Parathyroid adenoma (tissue), 2 donors: Measurements from ENCODE around the gene CCDC187.

Experiments used
- H2AFZ ChIP-seq: fragments of 300-600 bp; sonication (generic); one replicate; pipeline ENCODE4 v1.7.0; 2017; ENCODE audit warnings: antibody characterized with exemption, mild to moderate bottlenecking
- H3K27ac ChIP-seq: fragments of 300-600 bp; sonication (generic); one replicate; pipeline ENCODE4 v1.7.0; 2017
- H3K27me3 ChIP-seq: fragments of 300-600 bp; sonication (generic); one replicate; pipeline ENCODE4 v1.7.0; 2017; ENCODE audit warnings: low read length; ENCODE audit not compliant: control insufficient read depth, insufficient read depth
- H3K36me3 ChIP-seq: fragments of 300-600 bp; sonication (generic); one replicate; pipeline ENCODE4 v1.7.0; 2017; ENCODE audit warnings: low read length; ENCODE audit not compliant: control insufficient read depth, insufficient read depth
- H3K4me1 ChIP-seq: fragments of 300-600 bp; sonication (generic); one replicate; pipeline ENCODE4 v1.7.0; 2017; ENCODE audit warnings: control low read depth
- H3K4me2 ChIP-seq: fragments of 300-600 bp; sonication (generic); one replicate; pipeline ENCODE4 v1.7.0; 2017; ENCODE audit warnings: low read length
- H3K4me3 ChIP-seq: fragments of 300-600 bp; sonication (generic); one replicate; pipeline ENCODE4 v1.7.0; 2017; ENCODE audit warnings: low read depth, low read length
- H3K79me2 ChIP-seq: fragments of 300-600 bp; sonication (generic); one replicate; pipeline ENCODE4 v1.7.0; 2017; ENCODE audit warnings: control low read depth
- H3K9ac ChIP-seq: fragments of 300-600 bp; sonication (generic); one replicate; pipeline ENCODE4 v1.7.0; 2017; ENCODE audit warnings: mild to moderate bottlenecking
- H3K9me3 ChIP-seq: fragments of 300-600 bp; sonication (generic); one replicate; pipeline ENCODE4 v1.7.0; 2017; ENCODE audit warnings: low read length; ENCODE audit not compliant: control insufficient read depth
- TF ChIP-seq, protein P1 (sequence below): fragments of 300-600 bp; sonication (generic); IDR thresholded peaks from one replicate; pipeline ENCODE4 v1.7.0; 2017; ENCODE audit warnings: antibody characterized with exemption, mild to moderate bottlenecking
- donor health status: primary hyperparathyroidism.

Gene CCDC187

DNA sequence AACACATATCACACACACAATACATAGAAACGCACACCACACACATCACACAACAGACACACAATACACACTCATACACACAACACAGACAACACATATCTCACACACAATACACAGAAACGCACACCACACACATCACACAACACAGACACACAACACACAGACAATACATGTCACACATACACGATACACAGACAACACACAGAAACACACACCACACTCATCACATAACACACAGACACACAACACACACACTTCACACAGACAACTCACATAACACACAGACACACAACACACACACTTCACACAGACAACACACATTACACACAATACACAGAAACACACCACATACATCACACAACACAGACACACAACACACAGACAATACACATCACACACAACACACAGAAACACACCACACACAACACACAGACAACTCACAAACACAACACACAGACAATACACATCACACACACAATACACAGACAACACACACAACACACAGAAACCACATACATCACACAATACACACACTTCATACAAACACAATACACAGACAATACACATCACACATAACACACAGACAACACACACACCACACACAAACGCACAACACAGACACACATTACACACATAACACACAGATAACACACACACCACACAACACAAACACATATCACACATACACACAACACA is 4.3 kb upstream of the CCDC187 start:
- Histone ChIP-seq H3K4me3 (no peak overlapping the region), H3K4me2 (no peak overlapping the region), H2AFZ (no peak overlapping the region), H3K9me3 (no peaks in the 10 kb centered on the region), H3K4me1 (no peaks in the 10 kb centered on the region), H3K36me3 (no peaks in the 10 kb centered on the region), H3K27ac (no peak overlapping the region), H3K27me3 (no peaks in the 10 kb centered on the region), H3K79me2 (no peaks in the 10 kb centered on the region), H3K9ac (no peak overlapping the region)
- TF ChIP-seq, protein P1, sequence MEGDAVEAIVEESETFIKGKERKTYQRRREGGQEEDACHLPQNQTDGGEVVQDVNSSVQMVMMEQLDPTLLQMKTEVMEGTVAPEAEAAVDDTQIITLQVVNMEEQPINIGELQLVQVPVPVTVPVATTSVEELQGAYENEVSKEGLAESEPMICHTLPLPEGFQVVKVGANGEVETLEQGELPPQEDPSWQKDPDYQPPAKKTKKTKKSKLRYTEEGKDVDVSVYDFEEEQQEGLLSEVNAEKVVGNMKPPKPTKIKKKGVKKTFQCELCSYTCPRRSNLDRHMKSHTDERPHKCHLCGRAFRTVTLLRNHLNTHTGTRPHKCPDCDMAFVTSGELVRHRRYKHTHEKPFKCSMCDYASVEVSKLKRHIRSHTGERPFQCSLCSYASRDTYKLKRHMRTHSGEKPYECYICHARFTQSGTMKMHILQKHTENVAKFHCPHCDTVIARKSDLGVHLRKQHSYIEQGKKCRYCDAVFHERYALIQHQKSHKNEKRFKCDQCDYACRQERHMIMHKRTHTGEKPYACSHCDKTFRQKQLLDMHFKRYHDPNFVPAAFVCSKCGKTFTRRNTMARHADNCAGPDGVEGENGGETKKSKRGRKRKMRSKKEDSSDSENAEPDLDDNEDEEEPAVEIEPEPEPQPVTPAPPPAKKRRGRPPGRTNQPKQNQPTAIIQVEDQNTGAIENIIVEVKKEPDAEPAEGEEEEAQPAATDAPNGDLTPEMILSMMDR: no peak

DNA sequence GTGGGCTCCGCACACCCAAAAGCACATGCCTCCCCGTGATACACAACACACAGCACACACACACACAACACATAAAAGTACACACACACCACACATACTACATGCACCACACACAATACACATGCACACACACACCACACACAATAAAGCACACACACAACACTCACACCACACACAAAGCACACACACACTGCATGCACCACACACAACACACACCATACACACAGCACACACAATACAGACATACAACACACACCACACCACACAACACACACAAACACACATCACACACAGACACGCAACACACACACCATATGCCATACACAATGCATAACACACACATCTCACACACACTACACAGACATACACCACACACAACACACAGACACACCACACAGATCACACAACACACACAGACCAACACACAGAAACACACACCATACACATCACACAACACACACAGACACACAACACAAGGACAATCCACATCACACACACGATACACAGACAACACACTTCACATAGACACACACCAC is 3.4 kb upstream of the CCDC187 start:
- H3K79me2 ChIP-seq: no peaks in the 10 kb centered on the region
- H3K4me1 ChIP-seq: no peaks in the 10 kb centered on the region
- no peak overlapping the region for H3K4me3 ChIP-seq
- no peaks in the 10 kb centered on the region for H3K9me3 ChIP-seq
- H3K4me2 ChIP-seq: no peak overlapping the region
- TF ChIP-seq, protein P1: no peak
- no peak overlapping the region for H3K9ac ChIP-seq
- H3K36me3 ChIP-seq: no peaks in the 10 kb centered on the region
- H3K27me3 ChIP-seq: no peaks in the 10 kb centered on the region
- H2AFZ ChIP-seq: no peak overlapping the region
- H3K27ac ChIP-seq: no peak overlapping the region

DNA sequence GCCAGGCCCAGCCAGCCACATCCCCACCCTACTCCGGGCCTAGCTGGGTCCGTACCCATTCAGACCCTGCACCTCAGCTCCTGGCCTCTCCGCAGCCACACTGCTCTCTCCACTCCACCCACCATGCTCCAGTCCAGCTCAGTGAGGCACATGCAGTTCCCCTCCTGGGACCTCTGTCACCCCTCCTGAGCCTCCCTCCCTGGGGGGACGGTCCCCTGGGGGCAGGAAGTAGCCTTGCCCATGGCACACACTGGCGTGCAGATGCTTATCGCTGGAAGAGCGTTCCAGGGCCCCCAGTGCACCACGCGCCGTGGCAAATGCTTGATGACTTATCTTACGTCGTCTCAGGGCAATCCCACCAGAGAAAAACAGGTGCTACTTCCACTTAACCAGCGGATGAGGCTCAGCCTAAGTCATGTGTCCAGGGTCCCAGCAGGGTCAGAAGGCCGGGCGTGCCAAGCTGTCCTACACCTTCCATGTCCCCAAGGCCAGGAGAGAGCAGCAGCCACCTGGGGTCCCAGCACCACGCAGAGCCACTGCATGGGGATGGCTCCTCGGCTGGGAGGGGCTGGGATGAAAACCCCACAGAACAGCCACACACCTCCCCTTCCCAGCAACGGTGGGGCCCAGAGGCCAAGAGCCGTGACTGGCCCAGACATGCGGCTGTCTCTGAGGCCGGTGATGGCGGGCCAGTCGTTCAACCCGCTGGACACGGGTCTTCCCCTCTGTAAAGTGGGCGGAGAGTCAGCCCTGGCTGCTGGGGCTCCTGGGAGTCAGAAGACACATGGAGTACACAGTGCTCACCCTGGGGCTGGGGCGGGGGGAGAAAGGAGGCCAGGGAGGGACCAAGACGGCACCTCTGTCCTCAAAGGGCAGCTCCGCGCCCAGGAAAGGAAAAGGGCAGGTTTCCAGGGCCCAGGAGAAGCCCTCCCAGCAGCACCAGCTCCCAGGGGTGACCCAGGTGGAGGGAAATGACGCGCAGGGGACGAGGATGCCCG is 2.6 kb upstream of the CCDC187 start:
- H3K4me3 ChIP-seq: no peak overlapping the region
- no peak overlapping the region for H3K9ac ChIP-seq
- no peaks in the 10 kb centered on the region for H3K4me1 ChIP-seq
- no peaks in the 10 kb centered on the region for H3K36me3 ChIP-seq
- H3K4me2 ChIP-seq: no peak overlapping the region
- no peak overlapping the region for H3K27ac ChIP-seq
- H3K27me3 ChIP-seq: no peaks in the 10 kb centered on the region
- TF ChIP-seq, protein P1: no peak
- H3K9me3 ChIP-seq: no peaks in the 10 kb centered on the region
- no peak overlapping the region for H2AFZ ChIP-seq
- H3K79me2 ChIP-seq: no peaks in the 10 kb centered on the region

DNA sequence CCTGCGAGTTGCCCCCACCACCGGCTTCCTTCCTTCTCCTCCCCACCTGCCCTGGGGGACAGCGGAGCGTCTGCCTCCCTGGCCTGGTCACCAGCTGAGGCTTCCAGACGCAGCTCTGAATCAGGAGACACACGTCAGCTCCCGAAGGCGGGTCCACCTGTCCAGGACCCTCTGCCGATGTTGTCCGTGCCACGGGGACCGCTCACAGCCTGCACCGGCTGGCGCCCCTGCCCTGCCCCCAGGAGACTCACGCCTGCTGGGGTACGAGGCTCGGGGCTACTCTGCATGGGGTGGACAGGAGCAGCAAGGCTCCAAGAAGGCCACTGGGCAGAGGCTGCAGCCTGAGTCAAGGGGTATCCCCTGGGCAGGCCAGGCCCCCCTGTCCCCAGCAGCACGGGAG is 1.9 kb upstream of the CCDC187 start:
- TF ChIP-seq, protein P1: no peak
- Histone ChIP-seq H3K4me3 (no peak overlapping the region), H3K4me1 (no peaks in the 10 kb centered on the region), H2AFZ (no peak overlapping the region), H3K27me3 (no peaks in the 10 kb centered on the region), H3K27ac (no peak overlapping the region), H3K4me2 (no peak overlapping the region), H3K36me3 (no peaks in the 10 kb centered on the region), H3K9me3 (no peaks in the 10 kb centered on the region), H3K79me2 (no peaks in the 10 kb centered on the region), H3K9ac (no peak overlapping the region)
